ENCODE measurements around the gene ECSIT.
"Not testable (repeated sequence)": the region's sequence is repeated elsewhere in the genome, so short reads cannot be mapped to it uniquely, and the experiment has no call there.

GRCh38 chr19:11573354-11573753 lies 44.4 kb upstream of the ECSIT start:
- TF ChIP-seq EZH2 (IDR thresholded peaks at IDR 0.05; ENCODE audit: low read length); CTCF (optimal IDR thresholded peaks at IDR 0.05 in 1 of 3, IDR thresholded peaks at IDR 0.05 in 1 of 3, conservative IDR thresholded peaks at IDR 0.05 in 1 of 3; ENCODE audit: extremely low read depth in 1 of 3, insufficient read depth in 2 of 3, low read length in 3 of 3): not testable (repeated sequence)

Measured in keratinocyte (primary cell).